PC-3 (cell line): ENCODE data around the gene RPS6KA1. TPM values are rescaled to one million over a fixed set of nuclear protein-coding genes. Genes with fewer than 3 reads are reported as not detected.
A peak's percentile ranks its signal among the peaks of the same experiment; 100 is the strongest.

Experiments
- ATAC-seq: fragments of 200-7000 bp; cut with Tn5 transposase; 2 replicates; pipeline ENCODE4 v1.9.1; 2020; ENCODE audit warnings: mild to moderate bottlenecking, moderate library complexity
- BruUV-seq: library from RNA; stranded (reverse); fragments of 400-500 nt; replicated peaks from 2 replicates; lab custom pipeline; 2021; lab: Mats Ljungman, UMichigan
- CTCF ChIA-PET: fragments of 300-600 bp; sonication (Branson Sonifier 250); formaldehyde crosslinking; loops from one replicate; lab custom pipeline; 2022; ENCODE audit warnings: antibody characterized with exemption; lab: Charles Lee
- POLR2A ChIA-PET: fragments of 300-600 bp; sonication (Branson Sonifier 250); formaldehyde crosslinking; loops from one replicate; lab custom pipeline; 2022; ENCODE audit warnings: antibody characterized with exemption; ENCODE audit not compliant: unreplicated experiment; lab: Charles Lee
- DNase-seq: peaks from one replicate; pipeline ENCODE4 v3.0.0-alpha.2; 2015
- H2AFZ ChIP-seq: fragments of 300-600 bp; sonication (generic); 2 replicates; pipeline ENCODE4 v1.6.0; 2016; ENCODE audit warnings: antibody characterized with exemption, low read length
- H3F3A ChIP-seq: fragments of 300-600 bp; sonication (generic); one replicate; pipeline ENCODE4 v1.6.0; 2017; ENCODE audit warnings: antibody characterized with exemption, low read length, control low read depth, mild to moderate bottlenecking; ENCODE audit not compliant: unreplicated experiment
- H3K27ac ChIP-seq: fragments of 300-600 bp; sonication (generic); 2 replicates; pipeline ENCODE4 v1.5.1; 2016; ENCODE audit warnings: mild to moderate bottlenecking, low read length
- H3K27me3 ChIP-seq: fragments of 300-600 bp; sonication (generic); 2 replicates; pipeline ENCODE4 v1.6.1; 2016; ENCODE audit warnings: low read length, mixed read lengths
- H3K36me3 ChIP-seq: fragments of 300-600 bp; sonication (generic); 2 replicates; pipeline ENCODE4 v1.6.1; 2016; ENCODE audit warnings: low read depth, mixed run types, low read length, mixed read lengths
- H3K4me1 ChIP-seq: fragments of 300-600 bp; sonication (generic); 2 replicates; pipeline ENCODE4 v1.5.1; 2016; ENCODE audit warnings: low read length; ENCODE audit not compliant: insufficient read depth
- H3K4me2 ChIP-seq: fragments of 300-600 bp; sonication (generic); 2 replicates; pipeline ENCODE4 v1.6.0; 2016; ENCODE audit warnings: low read length
- H3K4me3 ChIP-seq: fragments of 300-600 bp; sonication (generic); 2 replicates; pipeline ENCODE4 v1.5.1; 2016; ENCODE audit warnings: mild to moderate bottlenecking, low read length, mixed read lengths
- H3K79me2 ChIP-seq: fragments of 300-600 bp; sonication (generic); 2 replicates; pipeline ENCODE4 v1.6.1; 2017; ENCODE audit warnings: low read length, mixed read lengths
- H3K9ac ChIP-seq: fragments of 300-600 bp; sonication (generic); 2 replicates; pipeline ENCODE4 v1.6.0; 2016; ENCODE audit warnings: mild to moderate bottlenecking, low read length
- H3K9me2 ChIP-seq: fragments of 300-600 bp; sonication (generic); replicated peaks from 2 replicates; pipeline ENCODE4 v1.6.1; 2016; ENCODE audit warnings: mixed run types, low read length, mixed read lengths
- H3K9me3 ChIP-seq: fragments of 300-600 bp; sonication (generic); 2 replicates; pipeline ENCODE4 v1.6.1; 2016; ENCODE audit warnings: low read length, mixed read lengths
- H4K20me1 ChIP-seq: fragments of 300-600 bp; sonication (generic); 2 replicates; pipeline ENCODE4 v1.6.1; 2016; ENCODE audit warnings: low read length, mixed read lengths
- EZH2 ChIP-seq: fragments of 300-600 bp; sonication (generic); IDR thresholded peaks from one replicate; pipeline ENCODE4 v1.6.1; 2017; ENCODE audit warnings: antibody characterized with exemption, mild to moderate bottlenecking, low read length; ENCODE audit not compliant: unreplicated experiment
- EZH2phosphoT487 ChIP-seq: fragments of 300-600 bp; sonication (generic); IDR thresholded peaks from 2 replicates; pipeline ENCODE4 v1.6.1; 2018; ENCODE audit warnings: mild to moderate bottlenecking, antibody characterized with exemption, low read length, borderline replicate concordance
- intact Hi-C: fragments of 100-400 bp; cut with micrococcal nuclease; formaldehyde crosslinking; loops from 2 replicates; pipeline ENCODE4 v1.9.0; 2023
- total RNA-seq: library from RNA; depleted of rRNA; stranded (reverse); fragments of >200 nt; gene quantifications from 2 replicates; pipeline ENCODE4 v1.2.3, GENCODE V29; 2014
- TF ChIP-seq, protein P1 (sequence below): fragments of 300-600 bp; sonication (generic); conservative IDR thresholded peaks from 2 replicates; pipeline ENCODE4 v1.5.1; 2017; ENCODE audit warnings: antibody characterized with exemption, low read depth, mild to moderate bottlenecking, low read length

RPS6KA1 gene
- total RNA-seq, 1 experiment from 2014 or later, result 98.2 TPM

DNA sequence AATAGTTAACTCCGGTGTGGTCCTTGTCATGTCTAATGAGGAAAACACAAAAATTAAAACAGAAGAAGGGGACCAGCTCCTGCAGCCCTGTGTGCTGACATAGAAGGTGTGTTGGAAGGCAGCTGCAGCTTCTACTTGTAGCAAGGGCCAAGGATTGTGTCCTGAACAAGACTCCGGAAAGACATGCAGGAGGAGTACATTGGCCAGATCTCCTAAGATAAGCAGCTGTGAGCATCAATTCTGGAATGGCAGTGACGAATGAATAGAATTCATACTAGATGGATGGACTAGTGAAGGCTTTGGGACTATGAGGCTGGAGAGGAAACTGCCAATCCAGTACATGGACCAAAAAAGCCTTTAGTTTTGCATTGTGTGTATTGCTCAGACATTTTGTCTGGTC is 19.3 kb downstream of the RPS6KA1 start:
- no TSS peak for BruUV-seq
- intact Hi-C loops, result no loop called here

DNA sequence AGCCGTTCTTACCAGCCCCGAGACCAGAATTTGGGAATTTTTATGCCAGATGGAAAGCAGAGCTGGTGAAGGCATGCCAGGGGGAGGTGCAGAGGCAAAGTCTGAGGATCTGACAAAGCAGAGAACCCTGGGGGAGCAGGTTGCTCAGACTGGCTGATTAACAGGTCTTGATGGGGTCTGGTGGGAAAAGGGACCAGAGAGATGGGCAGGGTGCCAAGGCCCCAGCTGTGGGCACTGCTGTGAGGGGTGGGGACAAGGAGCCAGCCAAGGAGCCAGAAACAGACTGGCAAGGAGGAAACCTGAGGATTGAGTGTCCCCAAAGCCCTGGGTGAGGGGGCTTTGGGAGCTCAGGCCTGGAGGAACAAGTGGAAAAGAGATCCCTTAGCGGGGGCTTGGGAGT is 21.4 kb downstream of the RPS6KA1 start:
- no peaks in the 10 kb centered on the region for H3K27me3 ChIP-seq
- H3K4me3 ChIP-seq, result no peak overlapping the region
- DNase-seq (no peak), ATAC-seq (no peak)
- no peaks in the 10 kb centered on the region for H3K9me3 ChIP-seq
- no peak overlapping the region for H3K27ac ChIP-seq
- peaks cover 35% of the 10 kb centered on the region for H3K36me3 ChIP-seq
- BruUV-seq, result no TSS peak
- POLR2A ChIA-PET, result no interaction called here
- H3K4me1 ChIP-seq, result peaks cover 14% of the 10 kb centered on the region
- no peaks in the 10 kb centered on the region for H4K20me1 ChIP-seq
- no peaks in the 10 kb centered on the region for H3K79me2 ChIP-seq
- CTCF ChIA-PET, result no interaction called here
- no peak overlapping the region for H3K9ac ChIP-seq
- H3F3A ChIP-seq, result peaks cover 3% of the 10 kb centered on the region
- intact Hi-C loops, result no loop called here
- H2AFZ ChIP-seq, result no peak overlapping the region
- no peaks in the 10 kb centered on the region for H3K9me2 ChIP-seq
- TF ChIP-seq, protein P1, sequence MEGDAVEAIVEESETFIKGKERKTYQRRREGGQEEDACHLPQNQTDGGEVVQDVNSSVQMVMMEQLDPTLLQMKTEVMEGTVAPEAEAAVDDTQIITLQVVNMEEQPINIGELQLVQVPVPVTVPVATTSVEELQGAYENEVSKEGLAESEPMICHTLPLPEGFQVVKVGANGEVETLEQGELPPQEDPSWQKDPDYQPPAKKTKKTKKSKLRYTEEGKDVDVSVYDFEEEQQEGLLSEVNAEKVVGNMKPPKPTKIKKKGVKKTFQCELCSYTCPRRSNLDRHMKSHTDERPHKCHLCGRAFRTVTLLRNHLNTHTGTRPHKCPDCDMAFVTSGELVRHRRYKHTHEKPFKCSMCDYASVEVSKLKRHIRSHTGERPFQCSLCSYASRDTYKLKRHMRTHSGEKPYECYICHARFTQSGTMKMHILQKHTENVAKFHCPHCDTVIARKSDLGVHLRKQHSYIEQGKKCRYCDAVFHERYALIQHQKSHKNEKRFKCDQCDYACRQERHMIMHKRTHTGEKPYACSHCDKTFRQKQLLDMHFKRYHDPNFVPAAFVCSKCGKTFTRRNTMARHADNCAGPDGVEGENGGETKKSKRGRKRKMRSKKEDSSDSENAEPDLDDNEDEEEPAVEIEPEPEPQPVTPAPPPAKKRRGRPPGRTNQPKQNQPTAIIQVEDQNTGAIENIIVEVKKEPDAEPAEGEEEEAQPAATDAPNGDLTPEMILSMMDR, result no peak
- TF ChIP-seq EZH2phosphoT487, result no peak
- no peak for TF ChIP-seq EZH2
- no peak overlapping the region for H3K4me2 ChIP-seq

More for the DNA sequence above, 19.3 kb downstream of the RPS6KA1 start:
- Histone ChIP-seq H3K27me3 (no peaks in the 10 kb centered on the region), H3K27ac (no peak overlapping the region), H3K4me2 (no peak overlapping the region), H3K4me1 (peaks cover 11% of the 10 kb centered on the region), H3K9me3 (no peaks in the 10 kb centered on the region), H3F3A (peaks cover 3% of the 10 kb centered on the region), H2AFZ (no peak overlapping the region), H4K20me1 (no peaks in the 10 kb centered on the region), H3K9ac (no peak overlapping the region), H3K36me3 (peaks cover 23% of the 10 kb centered on the region), H3K9me2 (no peaks in the 10 kb centered on the region), H3K79me2 (no peaks in the 10 kb centered on the region), H3K4me3 (no peak overlapping the region)
- POLR2A ChIA-PET, result no interaction called here
- TF ChIP-seq EZH2 (no peak), EZH2phosphoT487 (no peak)
- TF ChIP-seq, protein P1, result no peak
- DNase-seq, result no peak
- ATAC-seq, result no peak
- CTCF ChIA-PET, result interaction anchor here (1.1 kb wide), 1 partner anchor 11 kb away, joined by 3 read pairs; no protein-coding TSS in a partner anchor

DNA sequence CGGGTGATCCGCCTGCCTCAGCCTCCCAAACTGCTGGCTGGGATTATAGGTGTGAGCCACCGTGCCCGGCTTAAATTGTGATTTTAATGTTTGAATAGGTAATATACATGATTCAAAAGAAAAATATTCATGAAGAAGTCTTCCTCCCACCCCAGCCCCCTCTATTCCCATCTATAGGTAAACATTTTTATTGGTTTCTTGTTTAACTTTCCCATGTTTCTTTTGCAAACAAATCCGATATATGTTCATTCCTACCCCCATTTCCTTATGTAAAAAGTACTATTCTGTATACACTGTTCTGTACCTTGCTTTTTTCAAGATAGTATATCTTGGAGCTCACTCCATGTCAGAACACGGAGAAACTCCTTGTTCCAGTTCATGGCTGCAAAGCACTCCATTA is 23.2 kb downstream of the RPS6KA1 start:
- TF ChIP-seq EZH2phosphoT487 (no peak), EZH2 (no peak)
- TF ChIP-seq, protein P1, result no peak
- Histone ChIP-seq H4K20me1 (no peaks in the 10 kb centered on the region), H2AFZ (no peak overlapping the region), H3K79me2 (no peaks in the 10 kb centered on the region), H3K27me3 (no peaks in the 10 kb centered on the region), H3K36me3 (peaks cover 26% of the 10 kb centered on the region), H3F3A (peaks cover 3% of the 10 kb centered on the region), H3K9me3 (no peaks in the 10 kb centered on the region), H3K27ac (peak overlapping the region; percentile 94), H3K9ac (peak overlapping the region; percentile 65), H3K4me2 (peak overlapping the region; percentile 57), H3K9me2 (no peaks in the 10 kb centered on the region), H3K4me1 (peaks cover 14% of the 10 kb centered on the region), H3K4me3 (no peak overlapping the region)
- BruUV-seq, result no TSS peak
- ATAC-seq (peak; percentile 61), DNase-seq (peak; percentile 63)
- intact Hi-C loops, result no loop called here
- CTCF ChIA-PET, result no interaction called here
- POLR2A ChIA-PET, result interaction anchor here (0.6 kb wide), 1 partner anchor 23 kb away, joined by 3 read pairs; no protein-coding TSS in a partner anchor
